Activated gamma-delta T cell treated with Interleukin-2 at 50 U/mL for 16 hours (primary cell): ENCODE measurements around the gene TFRC.
"Not testable (repeated sequence)": the region's sequence is repeated elsewhere in the genome, so short reads cannot be mapped to it uniquely, and the experiment has no call there.

Source experiments
- DNase-seq: peaks from one replicate; pipeline ENCODE4 v3.0.0-alpha.2; 2020

Gene TFRC

GRCh38 chr3:196002721-196003120 is 79.2 kb downstream of the TFRC start:
- not testable (repeated sequence) for DNase-seq

GRCh38 chr3:196001240-196001639 is 80.7 kb downstream of the TFRC start:
- not testable (repeated sequence) for DNase-seq

GRCh38 chr3:196000360-196000950 is 81.4 kb downstream of the TFRC start:
- not testable (repeated sequence) for DNase-seq

GRCh38 chr3:195999896-196000295 is 82.0 kb downstream of the TFRC start:
- DNase-seq, result no peak
